Transverse colon (tissue), 4 donors: ENCODE results near the gene OTOG. TPM values are rescaled to one million over a fixed set of nuclear protein-coding genes. Genes with fewer than 3 reads are reported as not detected.

Source experiments
- DNase-seq: peaks from one replicate; pipeline ENCODE4 v3.0.0-alpha.2; 2019
- H3K27ac ChIP-seq, 4 donors: fragments of 200-600 bp; sonication (generic); 2 replicates each; pipeline ENCODE4 v1.5.1; 2016 to 2018; ENCODE audit warnings: inconsistent platforms in 4 of 4
- H3K27me3 ChIP-seq: fragments of 200-600 bp; sonication (generic); 2 replicates; pipeline ENCODE4 v1.5.1; 2017; ENCODE audit warnings: inconsistent platforms
- H3K36me3 ChIP-seq, 4 donors: fragments of 200-600 bp; sonication (generic); 2 replicates each; pipeline ENCODE4 v1.5.1; 2017 to 2019; ENCODE audit warnings: inconsistent platforms in 4 of 4
- H3K4me1 ChIP-seq, 4 donors: fragments of 200-600 bp; sonication (generic); 2 replicates each; pipeline ENCODE4 v1.5.1; 2017 to 2020; ENCODE audit warnings: inconsistent platforms in 4 of 4
- H3K4me3 ChIP-seq, 4 donors: fragments of 200-600 bp; sonication (generic); 1 replicate in 1 of 4; 2 replicates in 3 of 4; pipeline versions ENCODE4 v1.5.1 to v1.6.1; 2017 to 2019; ENCODE audit warnings: inconsistent platforms in 4 of 4
- H3K9me3 ChIP-seq, 2 donors: fragments of 200-600 bp; sonication (generic); 2 replicates each; pipeline ENCODE4 v1.5.1; 2017 to 2019; ENCODE audit warnings: inconsistent platforms in 2 of 2
- CTCF ChIP-seq, 5 experiments: fragments of 200-600 bp in 3 of 5; fragments of 450-650 bp in 2 of 5; sonication (generic) in 3 of 5; IDR thresholded peaks; 1 replicate in 2 of 5; 2 replicates in 3 of 5; pipeline ENCODE4 v1.5.1; 2016 to 2017; ENCODE audit warnings: antibody characterized with exemption in 5 of 5, inconsistent platforms in 3 of 5, mild to moderate bottlenecking in 2 of 5, moderate library complexity in 1 of 5
- EP300 ChIP-seq: sonication (generic); formaldehyde crosslinking; IDR thresholded peaks from one replicate; pipeline ENCODE4 v1.6.1; 2017; ENCODE audit warnings: antibody characterized with exemption, low read depth
- POLR2A ChIP-seq: fragments of 450-650 bp; IDR thresholded peaks from one replicate; pipeline ENCODE4 v1.6.1; 2016; ENCODE audit warnings: antibody characterized with exemption, mild to moderate bottlenecking, moderate library complexity
- POLR2AphosphoS5 ChIP-seq, 3 donors: sonication (generic); formaldehyde crosslinking; IDR thresholded peaks; one replicate each; pipeline ENCODE4 v1.6.1; 2016; ENCODE audit warnings: antibody characterized with exemption in 3 of 3
- WGBS, 2 donors: methylation state at CpG; one replicate each; pipeline ENCODE4 v1.1.5; 2018; ENCODE audit warnings: low coverage in 1 of 2; 5-methylcytosine and 5-hydroxymethylcytosine counted together
- in situ Hi-C, 4 donors: fragments of 200-750 bp; cut with MboI; loops; one replicate each; pipeline versions ENCODE4 v1.15.0 to v1.15.1; 2017; ENCODE audit warnings: low sequenced_read_pairs in 3 of 4, low pct_ligation_motif_present in 1 of 4, low pct_unique_long_range_greater_than_20kb in 1 of 4
- intact Hi-C: fragments of 100-400 bp; cut with DNase I; formaldehyde crosslinking; loops from one replicate; pipeline ENCODE4 v1.15.1; 2023; ENCODE audit warnings: low total_unique reads
- total RNA-seq, 4 donors: library from RNA; depleted of rRNA; stranded (reverse); fragments of >200 nt; gene quantifications; one replicate each; pipeline ENCODE4 v1.1.0, GENCODE V29; 2016

OTOG gene
- total RNA-seq, 4 donors from 2014 or later: not detected

GRCh38 chr11:17546240-17546639 is 819 bp upstream of the OTOG start:
- in situ Hi-C loops: no loop called here
- Histone ChIP-seq H3K27me3 (peaks cover 20% of the 10 kb centered on the region), H3K4me3 (no peak overlapping the region), H3K4me1 (peaks cover 0 to 9% (median 3%) of the 10 kb centered on the region in 4 donors), H3K36me3 (no peaks in the 10 kb centered on the region), H3K27ac (no peak overlapping the region), H3K9me3 (no peaks in the 10 kb centered on the region)
- no peak for DNase-seq
- intact Hi-C loops: no loop called here
- 76 to 80% methylated on average over 2 of the region's 2 CpGs for WGBS, 2 donors
- TF ChIP-seq POLR2A (no peak), CTCF (IDR thresholded peaks at IDR 0.05) (no peak)

- no peak for DNase-seq
- intact Hi-C loops (no loop called here), in situ Hi-C loops (no loop called here)
- Histone ChIP-seq H3K27me3 (peaks cover 20% of the 10 kb centered on the region), H3K36me3 (no peaks in the 10 kb centered on the region), H3K4me3 (no peak overlapping the region), H3K9me3 (no peaks in the 10 kb centered on the region), H3K4me1 (peaks cover 0 to 4% (median 0%) of the 10 kb centered on the region in 4 donors), H3K27ac (no peak overlapping the region)
- 60% methylated on average over 9 of the region's 9 CpGs; no CpG with 5 or more reads in 1 of the 2 donors for WGBS, 2 donors
- TF ChIP-seq POLR2A: no peak
- no peak for TF ChIP-seq EP300
- no peak for TF ChIP-seq POLR2AphosphoS5 (IDR thresholded peaks at IDR 0.05)
- no peak for TF ChIP-seq CTCF (IDR thresholded peaks at IDR 0.05)
Observed at GRCh38 chr11:17547932-17548331, 873 bp downstream of the OTOG start.

- Histone ChIP-seq H3K4me1 (peaks cover 0 to 4% (median 0%) of the 10 kb centered on the region in 4 donors), H3K27ac (no peak overlapping the region), H3K36me3 (no peaks in the 10 kb centered on the region), H3K4me3 (no peak overlapping the region), H3K9me3 (no peaks in the 10 kb centered on the region), H3K27me3 (peaks cover 20% of the 10 kb centered on the region)
- no peak for TF ChIP-seq POLR2AphosphoS5 (IDR thresholded peaks at IDR 0.05)
- no peak for TF ChIP-seq CTCF (IDR thresholded peaks at IDR 0.05)
- TF ChIP-seq EP300: no peak
- no peak for TF ChIP-seq POLR2A
- no peak for DNase-seq
- in situ Hi-C loops: no loop called here
- 75 to 76% methylated on average over 6 of the region's 6 CpGs for WGBS, 2 donors
- intact Hi-C loops: no loop called here
Observed at GRCh38 chr11:17548444-17548843, 1.4 kb downstream of the OTOG start.

- no peak for DNase-seq
- Histone ChIP-seq H3K4me1 (no peaks in the 10 kb centered on the region), H3K27ac (no peak overlapping the region), H3K4me3 (no peak overlapping the region), H3K36me3 (no peaks in the 10 kb centered on the region), H3K9me3 (no peaks in the 10 kb centered on the region), H3K27me3 (peaks cover 15% of the 10 kb centered on the region)
- WGBS, 2 donors: 44 to 62% methylated on average over 2 to 12 of the region's 12 CpGs
- intact Hi-C loops: no loop called here
- in situ Hi-C loops: no loop called here
- TF ChIP-seq EP300 (no peak), POLR2AphosphoS5 (IDR thresholded peaks at IDR 0.05) (no peak), CTCF (IDR thresholded peaks at IDR 0.05) (no peak), POLR2A (no peak)
Observed at GRCh38 chr11:17550450-17551346, 3.6 kb downstream of the OTOG start.
